AG09309 (cell line): ENCODE measurements around the gene MBP.

Experiments
- DNase-seq: peaks from one replicate; pipeline ENCODE4 v3.0.0-alpha.2; 2010; ENCODE audit warnings: low read depth
- H3K4me3 ChIP-seq: 2 replicates; pipeline ENCODE4 v1.5.1; 2011; ENCODE audit warnings: mild to moderate bottlenecking, low read depth, low read length, moderate library complexity; ENCODE audit not compliant: control insufficient read depth
- CTCF ChIP-seq: IDR thresholded peaks from 2 replicates; pipeline ENCODE4 v1.5.1; 2011; ENCODE audit warnings: mild to moderate bottlenecking, low read depth, low read length, inconsistent platforms; ENCODE audit not compliant: insufficient read depth, control insufficient read depth; ENCODE audit errors: missing control alignments

Gene MBP

GRCh38 chr18:77168811-77169311, 36.3 kb upstream of the MBP start:
- DNase-seq, result no peak
- H3K4me3 ChIP-seq, result no peak overlapping the region
- no peak for TF ChIP-seq CTCF

- TF ChIP-seq CTCF, result no peak
- no peak overlapping the region for H3K4me3 ChIP-seq
- DNase-seq, result peak; percentile 23
These were observed 34.7 kb upstream of the MBP start for GRCh38 chr18:77167251-77167650.

DNA sequence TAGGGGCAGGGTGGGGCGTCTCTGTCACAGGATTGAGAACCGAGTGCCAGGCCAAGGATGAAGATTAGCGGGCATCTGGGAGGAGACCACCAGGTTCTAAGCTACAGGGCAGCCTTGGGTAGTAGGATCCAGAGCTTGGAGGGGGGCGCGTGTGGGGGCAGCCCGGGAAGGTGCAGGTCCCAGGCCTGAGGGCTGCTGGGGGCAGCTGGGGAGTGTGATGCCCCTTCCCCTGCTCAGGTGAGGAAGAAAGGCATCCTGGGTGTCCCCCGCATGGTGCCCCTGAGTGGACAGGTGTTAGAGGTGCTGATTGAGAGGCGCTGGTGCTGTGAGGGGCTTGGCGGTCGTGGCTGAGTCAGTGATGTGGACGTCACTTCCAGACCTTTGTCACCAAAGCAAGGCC, 33.9 kb upstream of the MBP start:
- DNase-seq, result no peak
- no peak overlapping the region for H3K4me3 ChIP-seq
- TF ChIP-seq CTCF, result no peak

GRCh38 chr18:77165503-77166188, 33.1 kb upstream of the MBP start:
- no peak for DNase-seq
- no peak overlapping the region for H3K4me3 ChIP-seq
- TF ChIP-seq CTCF, result no peak

DNA sequence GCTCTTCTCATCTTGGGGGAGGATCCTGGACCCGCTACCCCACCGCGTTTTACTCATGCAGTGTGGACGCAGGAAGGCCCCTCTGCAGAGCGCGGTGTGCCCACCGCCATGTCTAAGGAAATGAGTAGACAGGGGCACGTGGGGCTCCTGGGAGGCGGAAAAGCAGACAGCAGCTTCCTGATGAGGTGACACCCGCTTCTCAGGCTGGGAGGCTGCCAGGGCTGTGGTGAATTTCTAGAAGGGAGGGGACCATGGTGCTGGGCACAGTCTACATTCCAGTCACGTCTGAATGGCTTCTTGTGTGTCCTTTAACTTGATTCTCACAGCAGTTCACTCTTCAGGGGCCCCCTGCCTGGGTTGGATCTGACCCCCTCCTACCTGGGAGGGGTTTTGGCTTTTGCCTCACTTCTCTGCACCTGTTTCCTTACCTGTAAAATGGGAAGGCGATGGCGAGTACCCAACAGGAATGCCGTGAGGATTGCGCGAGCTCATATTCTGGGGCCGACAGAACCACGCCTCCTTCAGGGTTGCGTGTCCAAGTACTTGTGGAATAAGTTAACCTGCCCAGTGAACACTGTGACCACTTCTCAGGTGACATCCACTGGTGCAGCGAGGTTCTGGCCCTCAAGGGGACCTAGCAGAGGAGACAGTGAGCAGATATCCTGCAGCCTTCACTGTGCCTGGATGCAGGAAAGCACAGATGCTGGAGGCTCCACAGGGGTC, 32.3 kb upstream of the MBP start:
- TF ChIP-seq CTCF, result no peak
- DNase-seq, result no peak
- H3K4me3 ChIP-seq, result no peak overlapping the region

- TF ChIP-seq CTCF, result no peak
- no peak overlapping the region for H3K4me3 ChIP-seq
- no peak for DNase-seq
These were observed 31.4 kb upstream of the MBP start for GRCh38 chr18:77164026-77164425.
